Fibroblast of skin of back (primary cell): ENCODE results near the gene ALG1L2.
"Not testable (repeated sequence)": the region's sequence is repeated elsewhere in the genome, so short reads cannot be mapped to it uniquely, and the experiment has no call there.

Source experiments
- DNase-seq: peaks from one replicate; pipeline ENCODE4 v3.0.0-alpha.2; 2013

Gene ALG1L2

DNA sequence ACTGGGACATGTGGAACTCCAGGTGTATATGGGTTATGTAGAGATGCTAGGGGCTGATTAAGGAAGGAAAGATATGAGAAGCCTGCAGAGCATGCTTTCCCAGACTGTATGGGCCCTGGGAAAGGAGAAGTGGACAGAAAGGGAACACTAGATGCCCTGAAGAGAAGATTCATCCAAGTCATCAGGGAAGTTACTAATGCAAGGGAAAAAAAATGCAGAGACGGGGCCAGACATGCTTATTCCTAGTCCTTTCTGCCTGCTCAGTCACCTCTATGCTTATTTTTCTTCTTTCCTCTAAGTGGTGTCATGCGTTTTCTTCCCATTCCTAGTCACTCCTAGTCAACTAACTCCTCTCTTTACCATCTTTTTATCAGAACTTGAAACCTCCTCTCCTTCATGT lies 43.8 kb downstream of the ALG1L2 start:
- not testable (repeated sequence) for DNase-seq

- not testable (repeated sequence) for DNase-seq
Measured at GRCh38 chr3:130136337-130136736, 54.7 kb downstream of the ALG1L2 start.

- not testable (repeated sequence) for DNase-seq
Measured at GRCh38 chr3:130137685-130138084, 56.1 kb downstream of the ALG1L2 start.

DNA sequence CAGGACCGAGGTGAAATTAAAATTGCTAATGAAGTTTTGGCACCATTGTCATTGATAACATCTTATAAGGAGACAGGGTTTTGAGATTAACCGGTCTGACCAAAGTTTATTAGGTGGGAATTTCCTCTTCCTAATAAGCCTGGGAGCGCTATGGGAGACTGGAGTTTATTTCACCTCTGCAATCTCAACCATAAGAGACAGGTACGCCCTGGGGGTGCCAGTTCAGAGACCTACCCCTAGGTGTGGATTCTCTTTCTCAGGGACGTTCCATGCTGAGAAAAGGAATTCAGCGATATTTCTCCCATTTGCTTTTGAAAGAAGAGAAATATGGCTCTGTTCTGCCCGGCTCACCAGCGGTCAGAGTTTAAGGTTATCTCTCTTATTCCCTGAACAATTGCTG lies 57.4 kb downstream of the ALG1L2 start:
- DNase-seq, result not testable (repeated sequence)

DNA sequence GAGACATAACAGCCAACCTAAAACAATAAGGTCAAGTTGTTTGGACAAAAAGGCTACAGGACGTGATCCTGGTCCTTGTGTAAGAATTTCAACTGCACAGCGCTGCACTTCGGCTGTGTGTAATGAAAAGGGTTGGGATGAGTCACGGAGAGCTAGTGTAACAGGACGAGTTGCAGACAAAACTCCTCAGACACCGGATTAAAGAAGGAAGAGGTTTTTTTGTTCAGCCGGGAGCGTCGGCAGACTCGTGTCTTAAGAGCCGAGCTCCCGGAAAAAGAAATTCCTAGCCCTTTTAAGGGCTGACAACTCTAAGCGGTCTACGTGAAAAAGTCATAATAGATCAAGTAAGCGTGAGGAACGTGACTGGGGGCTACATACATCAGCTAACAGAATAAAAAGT lies 59.1 kb downstream of the ALG1L2 start:
- DNase-seq, result peak; percentile 54

DNA sequence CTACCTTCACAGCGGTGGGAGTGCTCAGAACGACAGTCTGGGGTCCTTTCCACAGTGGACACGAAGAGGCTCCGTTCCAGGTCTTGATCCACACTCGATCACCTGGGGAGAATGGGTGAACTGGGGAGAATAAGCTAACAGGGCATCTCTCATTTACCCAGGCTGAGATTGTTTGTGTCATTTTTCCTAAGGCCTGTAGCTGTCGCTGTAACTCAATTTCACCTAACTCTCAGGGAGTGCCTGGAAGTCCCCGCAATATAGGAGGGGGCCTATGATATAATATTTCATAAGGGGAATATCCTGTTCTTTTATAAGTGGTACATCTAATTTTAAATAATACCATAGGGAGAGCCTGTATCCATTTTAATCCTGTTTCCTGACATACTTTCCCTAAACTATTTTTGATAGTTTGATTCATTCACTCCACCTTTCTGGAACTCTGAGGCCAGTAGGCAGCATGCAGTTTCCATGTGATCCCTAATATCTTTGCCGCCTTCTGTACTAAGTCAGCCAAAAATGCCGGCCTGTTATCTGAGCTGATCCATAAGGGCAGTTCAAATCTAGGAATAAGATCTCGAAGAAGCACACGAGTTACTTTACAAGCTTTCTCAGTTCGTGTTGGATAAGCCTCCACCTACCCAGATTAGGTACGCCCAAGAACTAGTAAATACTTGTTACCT lies 62.2 kb downstream of the ALG1L2 start:
- not testable (repeated sequence) for DNase-seq

DNA sequence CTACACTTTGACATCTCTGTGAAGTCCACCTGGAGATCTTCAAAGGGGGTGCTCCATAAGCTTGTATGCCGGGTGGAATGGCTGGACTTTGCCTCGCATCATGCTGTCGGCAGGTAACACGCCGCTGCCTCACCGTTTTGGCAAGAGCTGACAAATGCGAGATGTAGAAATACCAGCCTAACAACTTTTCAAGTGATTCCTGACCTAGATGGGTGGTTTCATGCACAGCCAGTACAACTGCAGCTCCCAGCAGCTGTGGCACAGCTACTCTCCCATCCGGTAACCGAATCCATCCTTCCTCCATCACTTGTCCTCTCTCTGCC lies 62.7 kb downstream of the ALG1L2 start:
- not testable (repeated sequence) for DNase-seq

- not testable (repeated sequence) for DNase-seq
Measured at GRCh38 chr3:130145456-130145855, 63.8 kb downstream of the ALG1L2 start.

DNA sequence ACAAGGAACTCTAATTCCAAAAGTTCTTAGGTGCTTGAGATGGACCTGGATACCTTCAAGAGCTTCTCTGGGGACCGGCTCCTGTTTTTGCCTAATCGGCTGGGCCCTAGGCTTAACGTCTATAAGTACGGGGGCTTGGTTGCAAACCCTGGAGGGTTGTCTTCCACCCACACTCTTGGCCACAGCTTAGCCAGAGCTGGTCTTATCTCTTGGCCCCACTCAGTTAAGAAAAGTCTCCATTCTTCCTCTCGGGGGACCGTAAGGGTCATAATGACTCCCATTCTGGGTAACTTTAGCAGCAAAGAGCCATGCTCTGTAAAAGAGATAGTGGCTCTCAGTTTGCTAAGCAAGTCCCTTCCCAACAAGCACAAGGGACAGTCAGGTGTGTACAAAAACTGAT lies 64.8 kb downstream of the ALG1L2 start:
- not testable (repeated sequence) for DNase-seq
